Astrocyte (in vitro differentiated cells and primary cell): ENCODE measurements around the gene CDH19.

Experiments
- CTCF ChIP-seq: IDR thresholded peaks from 2 replicates; pipeline ENCODE4 v1.5.1; 2011; ENCODE audit warnings: low read depth, mild to moderate bottlenecking, inconsistent platforms, low read length, moderate library complexity; ENCODE audit not compliant: insufficient read depth
- EZH2 ChIP-seq: IDR thresholded peaks from 2 replicates; pipeline ENCODE4 v1.6.1; 2012; ENCODE audit warnings: mild to moderate bottlenecking, low read length, inconsistent platforms; ENCODE audit not compliant: insufficient read depth

DNA sequence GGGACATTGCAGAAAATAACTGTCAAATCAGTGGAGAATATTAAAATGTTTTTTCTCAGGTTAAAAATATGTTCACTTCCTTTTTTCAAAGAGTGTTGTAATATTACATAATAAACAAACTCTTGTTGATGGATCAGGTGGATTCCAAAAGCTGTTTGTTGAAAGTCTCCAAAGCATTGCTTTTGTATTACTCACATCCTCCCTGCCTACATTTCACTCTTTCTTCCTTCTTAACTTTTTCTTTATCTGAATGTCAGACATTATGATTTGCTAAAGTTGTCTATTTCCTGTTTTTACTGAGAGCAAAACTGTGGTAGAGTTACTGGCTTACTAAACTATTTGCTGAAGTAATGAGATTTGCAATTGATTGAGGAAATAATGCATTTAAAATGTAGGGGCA lies 92.1 kb downstream of the CDH19 start:
- TF ChIP-seq CTCF (no peak), EZH2 (no peak)
